ENCODE results near the gene TCHP. TPM values are rescaled to one million over a fixed set of nuclear protein-coding genes. Genes with fewer than 3 reads are reported as not detected.

Gene TCHP
- total and polyA plus RNA-seq, 2 experiments from 2014 or later: 3.1 to 6.2 TPM

- Histone ChIP-seq H3K4me2 (no peak overlapping the region), H3K4me3 (no peak overlapping the region), H3K79me2 (replicated peaks; ENCODE audit: insufficient read depth) (no peaks in the 10 kb centered on the region), H2AFZ (no peak overlapping the region), H3K27me3 (ENCODE audit: insufficient read depth) (no peaks in the 10 kb centered on the region), H4K20me1 (replicated peaks; ENCODE audit: insufficient read depth) (no peaks in the 10 kb centered on the region; the same call in 1 of the 2 replicates), H3K9me2 (ENCODE audit: insufficient read depth) (no peaks in the 10 kb centered on the region), H3K4me1 (ENCODE audit: insufficient read depth) (no peaks in the 10 kb centered on the region), H3F3A (replicated peaks; ENCODE audit: low read depth) (0 out of 2 replicates have a peak, but pooled peaks cover 4% of the 10 kb centered on the region), H3K27ac (ENCODE audit: low read depth) (no peak overlapping the region), H3K36me3 (ENCODE audit: insufficient read depth) (no peaks in the 10 kb centered on the region)
- no peak for DNase-seq (ENCODE audit: low spot score)
- Mint-ChIP-seq H3K36me3 (ENCODE audit: low read depth) (peaks cover 51% of the 10 kb centered on the region), H3K27me3 (ENCODE audit: insufficient read depth, low read depth, poor library complexity) (peaks cover 6% of the 10 kb centered on the region), H3K27ac (no peak overlapping the region), H3K4me1 (peaks cover 9% of the 10 kb centered on the region), H3K4me3 (no peak overlapping the region), H3K9me3 (peaks cover 7% of the 10 kb centered on the region; the same call in 1 of the 3 replicates)
- ATAC-seq: peak; percentile 24; the same call in 2 of the 3 replicates
- TF ChIP-seq EZH2 (IDR thresholded peaks at IDR 0.05; ENCODE audit: low read depth, unreplicated experiment) (no peak), ZNF462 (CRISPR knock-in tag; IDR thresholded peaks at IDR 0.05) (no peak), CTCF (conservative IDR thresholded peaks at IDR 0.05; ENCODE audit: low read depth in 2 of 2) (no peak), JUNB (IDR thresholded peaks at IDR 0.05; ENCODE audit: unreplicated experiment) (no peak), EZH2phosphoT487 (IDR thresholded peaks at IDR 0.05; ENCODE audit: unreplicated experiment) (no peak), NANOG (IDR thresholded peaks at IDR 0.05; ENCODE audit: borderline replicate concordance) (no peak), ZNF114 (CRISPR knock-in tag; IDR thresholded peaks at IDR 0.05) (no peak), POLR2AphosphoS5 (IDR thresholded peaks at IDR 0.05; ENCODE audit: low read depth) (no peak), ETS1 (IDR thresholded peaks at IDR 0.05) (no peak), ZNF331 (CRISPR knock-in tag; IDR thresholded peaks at IDR 0.05; ENCODE audit: low read depth) (no peak), REST (IDR thresholded peaks at IDR 0.05; ENCODE audit: unreplicated experiment) (no peak), CREB1 (CRISPR knock-in tag; IDR thresholded peaks at IDR 0.05; ENCODE audit: low read depth) (no peak), STAT1 (IDR thresholded peaks at IDR 0.05; ENCODE audit: unreplicated experiment) (no peak)
These were observed 15.3 kb downstream of the TCHP start for GRCh38 chr12:109915171-109916040.
